Measurements from ENCODE around the gene TDRD10.

DNA sequence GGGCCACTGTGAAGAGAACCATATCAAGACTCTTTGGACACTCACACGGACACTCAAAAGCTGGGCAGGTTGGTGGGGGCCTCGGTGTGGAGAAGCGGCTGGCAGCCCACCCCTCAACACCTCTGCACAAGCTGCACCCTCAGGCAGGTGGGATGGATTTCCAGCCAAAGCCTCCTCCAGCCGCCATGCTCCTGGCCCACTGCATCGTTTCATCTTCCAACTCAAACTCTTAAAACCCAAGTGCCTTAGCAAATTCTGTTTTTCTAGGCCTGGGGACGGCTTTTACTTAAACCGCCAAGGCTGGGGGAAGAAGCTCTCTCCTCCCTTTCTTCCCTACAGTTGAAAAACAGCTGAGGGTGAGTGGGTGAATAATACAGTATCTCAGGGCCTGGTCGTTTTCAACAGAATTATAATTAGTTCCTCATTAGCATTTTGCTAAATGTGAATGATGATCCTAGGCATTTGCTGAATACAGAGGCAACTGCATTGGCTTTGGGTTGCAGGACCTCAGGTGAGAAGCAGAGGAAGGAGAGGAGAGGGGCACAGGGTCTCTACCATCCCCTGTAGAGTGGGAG is 36.3 kb upstream of the TDRD10 start:
- TF ChIP-seq, protein P1, sequence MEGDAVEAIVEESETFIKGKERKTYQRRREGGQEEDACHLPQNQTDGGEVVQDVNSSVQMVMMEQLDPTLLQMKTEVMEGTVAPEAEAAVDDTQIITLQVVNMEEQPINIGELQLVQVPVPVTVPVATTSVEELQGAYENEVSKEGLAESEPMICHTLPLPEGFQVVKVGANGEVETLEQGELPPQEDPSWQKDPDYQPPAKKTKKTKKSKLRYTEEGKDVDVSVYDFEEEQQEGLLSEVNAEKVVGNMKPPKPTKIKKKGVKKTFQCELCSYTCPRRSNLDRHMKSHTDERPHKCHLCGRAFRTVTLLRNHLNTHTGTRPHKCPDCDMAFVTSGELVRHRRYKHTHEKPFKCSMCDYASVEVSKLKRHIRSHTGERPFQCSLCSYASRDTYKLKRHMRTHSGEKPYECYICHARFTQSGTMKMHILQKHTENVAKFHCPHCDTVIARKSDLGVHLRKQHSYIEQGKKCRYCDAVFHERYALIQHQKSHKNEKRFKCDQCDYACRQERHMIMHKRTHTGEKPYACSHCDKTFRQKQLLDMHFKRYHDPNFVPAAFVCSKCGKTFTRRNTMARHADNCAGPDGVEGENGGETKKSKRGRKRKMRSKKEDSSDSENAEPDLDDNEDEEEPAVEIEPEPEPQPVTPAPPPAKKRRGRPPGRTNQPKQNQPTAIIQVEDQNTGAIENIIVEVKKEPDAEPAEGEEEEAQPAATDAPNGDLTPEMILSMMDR (IDR thresholded peaks at IDR 0.05), result no peak
- TF ChIP-seq POLR2A (IDR thresholded peaks at IDR 0.05; ENCODE audit: low read length), result no peak
- no peak for TF ChIP-seq JUN (IDR thresholded peaks at IDR 0.05)
- TF ChIP-seq ESRRA (IDR thresholded peaks at IDR 0.05; ENCODE audit: borderline replicate concordance, low read length), result no peak
- no peak for TF ChIP-seq ZFP36 (IDR thresholded peaks at IDR 0.05; ENCODE audit: borderline replicate concordance, partially characterized antibody)

Measured in A549 (cell line).